Ammon's horn (tissue), 1 donor: ENCODE data around the gene FRYL.
A peak's percentile ranks its signal among the peaks of the same experiment; 100 is the strongest.
"Not testable (repeated sequence)": the region's sequence is repeated elsewhere in the genome, so short reads cannot be mapped to it uniquely, and the experiment has no call there.

Experiments
- DNase-seq: peaks from one replicate; pipeline ENCODE4 v3.0.0-alpha.2; 2016; ENCODE audit warnings: low spot score

The FRYL gene

GRCh38 chr4:48745223-48745622, 34.9 kb downstream of the FRYL start:
- not testable (repeated sequence) for DNase-seq

GRCh38 chr4:48742412-48742811, 37.7 kb downstream of the FRYL start:
- no peak for DNase-seq

GRCh38 chr4:48739560-48740019, 40.5 kb downstream of the FRYL start:
- DNase-seq = no peak

- DNase-seq = no peak
Measured at GRCh38 chr4:48738856-48739255, 41.2 kb downstream of the FRYL start.

- not testable (repeated sequence) for DNase-seq
Measured at GRCh38 chr4:48728906-48729496, 51.1 kb downstream of the FRYL start.

- no peak for DNase-seq
Measured at GRCh38 chr4:48727666-48728459, 52.2 kb downstream of the FRYL start.

- DNase-seq = peak; percentile 74
Measured at GRCh38 chr4:48725414-48725813, 54.7 kb downstream of the FRYL start.

- DNase-seq = no peak
Measured at GRCh38 chr4:48722509-48723446, 57.3 kb downstream of the FRYL start.

- no peak for DNase-seq
Measured at GRCh38 chr4:48720459-48720858, 59.6 kb downstream of the FRYL start.

GRCh38 chr4:48718818-48719465, 61.1 kb downstream of the FRYL start:
- DNase-seq = no peak

- DNase-seq = not testable (repeated sequence)
Measured at GRCh38 chr4:48716285-48716684, 63.8 kb downstream of the FRYL start.

- DNase-seq = no peak
Measured at GRCh38 chr4:48710446-48711209, 69.5 kb downstream of the FRYL start.

GRCh38 chr4:48709901-48710300, 70.2 kb downstream of the FRYL start:
- no peak for DNase-seq

GRCh38 chr4:48708610-48709009, 71.5 kb downstream of the FRYL start:
- no peak for DNase-seq

GRCh38 chr4:48706736-48707135, 73.3 kb downstream of the FRYL start:
- DNase-seq = no peak

- DNase-seq = no peak
Measured at GRCh38 chr4:48705609-48706008, 74.5 kb downstream of the FRYL start.

GRCh38 chr4:48704091-48704802, 75.8 kb downstream of the FRYL start:
- no peak for DNase-seq

GRCh38 chr4:48699475-48699874, 80.6 kb downstream of the FRYL start:
- DNase-seq = no peak

GRCh38 chr4:48698029-48698971, 81.8 kb downstream of the FRYL start:
- peak; percentile 49 for DNase-seq
